ENCODE results near the gene NSMCE1.
A peak's percentile ranks its signal among the peaks of the same experiment; 100 is the strongest.

Gene NSMCE1

DNA sequence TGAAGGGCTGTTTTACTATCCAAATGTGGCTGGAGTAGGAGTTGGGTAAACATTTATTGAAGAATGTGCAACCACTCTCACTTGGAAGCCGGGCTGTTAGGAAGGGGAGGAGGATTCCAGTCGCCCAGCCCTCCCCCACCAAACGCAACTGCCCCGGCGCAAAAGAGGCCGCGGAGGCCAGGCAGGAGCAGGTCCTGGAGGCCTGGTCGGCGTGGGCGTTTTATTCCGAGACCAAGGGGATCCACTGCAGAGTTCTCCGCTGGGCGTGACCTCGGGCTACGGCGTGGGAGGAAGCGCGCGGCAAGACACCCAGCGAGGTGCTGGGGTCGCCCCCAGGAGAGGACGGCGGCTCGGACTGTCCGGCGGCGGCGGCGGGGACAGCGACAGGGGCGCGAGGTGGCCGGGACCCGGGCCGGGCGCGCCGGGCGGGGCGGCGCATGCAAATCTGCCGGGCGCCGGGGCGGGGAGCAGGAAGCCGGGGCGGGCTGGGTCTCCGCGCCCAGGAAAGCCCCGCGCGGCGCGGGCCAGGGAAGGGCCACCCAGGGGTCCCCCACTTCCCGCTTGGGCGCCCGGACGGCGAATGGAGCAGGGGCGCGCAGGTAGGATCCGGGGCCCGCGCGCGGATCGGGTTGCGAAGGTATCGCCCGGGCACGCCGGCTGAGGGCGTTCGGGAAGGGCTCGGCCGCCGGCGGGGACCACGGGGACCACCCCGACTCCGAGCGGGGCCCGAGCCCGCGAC is 45.0 kb upstream of the NSMCE1 start, which contains the start of gene IL4R:
TSS of gene IL4R (plus strand) at position 553 of the 739 bp plus-strand sequence. CDS start 26,230 bp downstream, outside the sequence.
- no peaks in the 10 kb centered on the region for H3K27me3 ChIP-seq (ENCODE audit: insufficient read depth, poor library complexity, severe bottlenecking)
- peak in 1 of 2 experiments; percentile 42 for DNase-seq (ENCODE audit: low read depth in 1 of 2, low spot score in 1 of 2)
- peak within 1 kb of the TSS; percentile 67 for H3K27ac ChIP-seq (replicated peaks)
- peak within 1 kb of the TSS; percentile 71 for H3K4me3 ChIP-seq (replicated peaks; ENCODE audit: insufficient read depth, low read length)
- TF ChIP-seq, protein P1, sequence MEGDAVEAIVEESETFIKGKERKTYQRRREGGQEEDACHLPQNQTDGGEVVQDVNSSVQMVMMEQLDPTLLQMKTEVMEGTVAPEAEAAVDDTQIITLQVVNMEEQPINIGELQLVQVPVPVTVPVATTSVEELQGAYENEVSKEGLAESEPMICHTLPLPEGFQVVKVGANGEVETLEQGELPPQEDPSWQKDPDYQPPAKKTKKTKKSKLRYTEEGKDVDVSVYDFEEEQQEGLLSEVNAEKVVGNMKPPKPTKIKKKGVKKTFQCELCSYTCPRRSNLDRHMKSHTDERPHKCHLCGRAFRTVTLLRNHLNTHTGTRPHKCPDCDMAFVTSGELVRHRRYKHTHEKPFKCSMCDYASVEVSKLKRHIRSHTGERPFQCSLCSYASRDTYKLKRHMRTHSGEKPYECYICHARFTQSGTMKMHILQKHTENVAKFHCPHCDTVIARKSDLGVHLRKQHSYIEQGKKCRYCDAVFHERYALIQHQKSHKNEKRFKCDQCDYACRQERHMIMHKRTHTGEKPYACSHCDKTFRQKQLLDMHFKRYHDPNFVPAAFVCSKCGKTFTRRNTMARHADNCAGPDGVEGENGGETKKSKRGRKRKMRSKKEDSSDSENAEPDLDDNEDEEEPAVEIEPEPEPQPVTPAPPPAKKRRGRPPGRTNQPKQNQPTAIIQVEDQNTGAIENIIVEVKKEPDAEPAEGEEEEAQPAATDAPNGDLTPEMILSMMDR (IDR thresholded peaks at IDR 0.05; ENCODE audit: insufficient read depth, low read length) = no peak
- TF ChIP-seq GABPA (IDR thresholded peaks at IDR 0.05; ENCODE audit: low read depth) (no peak), REST (IDR thresholded peaks at IDR 0.05; ENCODE audit: insufficient replicate concordance, low read depth) (no peak), SPI1 (IDR thresholded peaks at IDR 0.05; ENCODE audit: borderline replicate concordance, low read depth) (no peak), POLR2AphosphoS5 (IDR thresholded peaks at IDR 0.05; ENCODE audit: low read depth) (no peak)

GRCh38 chr16:27312580-27313421 is 44.2 kb upstream of the NSMCE1 start:
- DNase-seq (ENCODE audit: low read depth in 1 of 2, low spot score in 1 of 2) = no peak
- TF ChIP-seq, protein P1 (IDR thresholded peaks at IDR 0.05; ENCODE audit: insufficient read depth, low read length) = no peak
- TF ChIP-seq REST (IDR thresholded peaks at IDR 0.05; ENCODE audit: insufficient replicate concordance, low read depth) = no peak
- no peak for TF ChIP-seq POLR2AphosphoS5 (IDR thresholded peaks at IDR 0.05; ENCODE audit: low read depth)
- no peak for TF ChIP-seq GABPA (IDR thresholded peaks at IDR 0.05; ENCODE audit: low read depth)
- TF ChIP-seq SPI1 (IDR thresholded peaks at IDR 0.05; ENCODE audit: borderline replicate concordance, low read depth) = no peak
- Histone ChIP-seq H3K27me3 (ENCODE audit: insufficient read depth, poor library complexity, severe bottlenecking) (no peaks in the 10 kb centered on the region), H3K4me3 (replicated peaks; ENCODE audit: insufficient read depth, low read length) (peak overlapping the region; percentile 71), H3K27ac (replicated peaks) (peak overlapping the region; percentile 57)

GRCh38 chr16:27311897-27312303 is 43.3 kb upstream of the NSMCE1 start:
- Histone ChIP-seq H3K27ac (replicated peaks) (no peak overlapping the region), H3K4me3 (replicated peaks; ENCODE audit: insufficient read depth, low read length) (no peak overlapping the region), H3K27me3 (ENCODE audit: insufficient read depth, poor library complexity, severe bottlenecking) (no peaks in the 10 kb centered on the region)
- DNase-seq (ENCODE audit: low read depth in 1 of 2, low spot score in 1 of 2) = no peak
- TF ChIP-seq GABPA (IDR thresholded peaks at IDR 0.05; ENCODE audit: low read depth) (no peak), POLR2AphosphoS5 (IDR thresholded peaks at IDR 0.05; ENCODE audit: low read depth) (no peak), SPI1 (IDR thresholded peaks at IDR 0.05; ENCODE audit: borderline replicate concordance, low read depth) (no peak), REST (IDR thresholded peaks at IDR 0.05; ENCODE audit: insufficient replicate concordance, low read depth) (no peak)
- TF ChIP-seq, protein P1 (IDR thresholded peaks at IDR 0.05; ENCODE audit: insufficient read depth, low read length) = no peak
